Mesenchymal stem cell (in vitro differentiated cells and primary cell): Measurements from ENCODE around the gene GPR42.

Source experiments
- DNase-seq: peaks from one replicate; pipeline ENCODE4 v3.0.0-alpha.2; 2013
- H2AFZ ChIP-seq: one replicate; pipeline ENCODE4 v1.6.1; 2013; ENCODE audit warnings: low read depth, mild to moderate bottlenecking, control low read depth, inconsistent platforms, low read length, moderate library complexity
- H2AK5ac ChIP-seq: 2 replicates; pipeline ENCODE4 v1.6.1; 2013; ENCODE audit warnings: low read length, moderate library complexity, mild to moderate bottlenecking, inconsistent platforms; ENCODE audit not compliant: severe bottlenecking
- H2BK120ac ChIP-seq: one replicate; pipeline ENCODE4 v1.6.1; 2013; ENCODE audit warnings: low read depth, mild to moderate bottlenecking, inconsistent platforms, low read length, moderate library complexity
- H2BK12ac ChIP-seq, 2 experiments: one replicate each; pipeline ENCODE4 v1.6.1; 2013; ENCODE audit warnings: inconsistent platforms in 2 of 2, low read length in 2 of 2, mild to moderate bottlenecking in 2 of 2, moderate library complexity in 2 of 2, control low read depth in 1 of 2
- H2BK15ac ChIP-seq: one replicate; pipeline ENCODE4 v1.6.1; 2013; ENCODE audit warnings: mild to moderate bottlenecking, low read depth, inconsistent platforms; ENCODE audit not compliant: poor library complexity, severe bottlenecking
- H2BK5ac ChIP-seq: 2 replicates; pipeline ENCODE4 v1.6.1; 2013; ENCODE audit warnings: low read depth, mild to moderate bottlenecking, low read length, control low read depth, inconsistent platforms; ENCODE audit not compliant: poor library complexity, severe bottlenecking
- H3K14ac ChIP-seq, 2 experiments: one replicate each; pipeline ENCODE4 v1.6.1; 2013; ENCODE audit warnings: inconsistent platforms in 2 of 2, low read length in 2 of 2, control low read depth in 1 of 2, mild to moderate bottlenecking in 1 of 2, moderate library complexity in 1 of 2
- H3K18ac ChIP-seq, 2 experiments: one replicate each; pipeline ENCODE4 v1.6.1; 2013; ENCODE audit warnings: inconsistent platforms in 2 of 2, low read length in 2 of 2, control low read depth in 1 of 2, low read depth in 1 of 2, mild to moderate bottlenecking in 1 of 2
- H3K23ac ChIP-seq, 2 experiments: one replicate each; pipeline ENCODE4 v1.6.1; 2013; ENCODE audit warnings: inconsistent platforms in 2 of 2, low read length in 2 of 2, mild to moderate bottlenecking in 2 of 2, moderate library complexity in 2 of 2, control low read depth in 1 of 2
- H3K27ac ChIP-seq: 2 replicates; pipeline ENCODE4 v1.5.1; 2013; ENCODE audit warnings: mild to moderate bottlenecking, moderate library complexity, low read length, control low read depth, inconsistent platforms; ENCODE audit not compliant: poor library complexity, severe bottlenecking
- H3K27me3 ChIP-seq, 2 experiments: 2 replicates each; pipeline versions ENCODE4 v1.6.1 to v1.7.0; 2013; ENCODE audit warnings: low read length in 2 of 2, mild to moderate bottlenecking in 2 of 2, moderate library complexity in 2 of 2, control low read depth in 1 of 2, inconsistent platforms in 1 of 2; ENCODE audit not compliant: control insufficient read depth in 1 of 2, insufficient read depth in 1 of 2
- H3K36me3 ChIP-seq, 2 experiments: 2 replicates each; pipeline versions ENCODE4 v1.6.1 to v1.7.0; 2013; ENCODE audit warnings: low read length in 2 of 2, control low read depth in 1 of 2, inconsistent platforms in 1 of 2, low read depth in 1 of 2, mild to moderate bottlenecking in 1 of 2; ENCODE audit not compliant: insufficient read depth in 2 of 2, control insufficient read depth in 1 of 2
- H3K4ac ChIP-seq, 2 experiments: one replicate each; pipeline ENCODE4 v1.6.1; 2013; ENCODE audit warnings: inconsistent platforms in 2 of 2, low read length in 2 of 2, mild to moderate bottlenecking in 2 of 2, moderate library complexity in 2 of 2, control low read depth in 1 of 2, low read depth in 1 of 2
- H3K4me1 ChIP-seq: 2 replicates; pipeline ENCODE4 v1.6.1; 2013; ENCODE audit warnings: low read depth, low read length, control low read depth; ENCODE audit not compliant: control insufficient read depth, insufficient read depth
- H3K4me2 ChIP-seq: 2 replicates; pipeline ENCODE4 v1.6.1; 2013; ENCODE audit warnings: low read length, mild to moderate bottlenecking, inconsistent platforms; ENCODE audit not compliant: poor library complexity, severe bottlenecking
- H3K4me3 ChIP-seq, 2 experiments: 2 replicates each; pipeline versions ENCODE4 v1.5.1 to v1.7.0; 2013; ENCODE audit warnings: low read length in 2 of 2, mild to moderate bottlenecking in 2 of 2, control low read depth in 1 of 2, low read depth in 1 of 2; ENCODE audit not compliant: insufficient read depth in 1 of 2
- H3K79me1 ChIP-seq: replicated peaks from 2 replicates; pipeline ENCODE4 v1.6.1; 2013; ENCODE audit warnings: mild to moderate bottlenecking, control low read depth, low read length, inconsistent platforms; ENCODE audit not compliant: poor library complexity, severe bottlenecking
- H3K9ac ChIP-seq: 2 replicates; pipeline ENCODE4 v1.7.0; 2013; ENCODE audit warnings: mild to moderate bottlenecking, low read length, moderate library complexity
- H3K9me3 ChIP-seq: 2 replicates; pipeline ENCODE4 v1.7.0; 2013; ENCODE audit warnings: mild to moderate bottlenecking, low read length; ENCODE audit not compliant: control insufficient read depth
- H4K8ac ChIP-seq: one replicate; pipeline ENCODE4 v1.6.1; 2013; ENCODE audit warnings: inconsistent platforms, mild to moderate bottlenecking, low read length, moderate library complexity
- H4K91ac ChIP-seq: one replicate; pipeline ENCODE4 v1.6.1; 2013; ENCODE audit warnings: mild to moderate bottlenecking, low read length, inconsistent platforms
- WGBS: methylation state at CpG from one replicate; pipeline ENCODE4 v1.1.7; 2013; ENCODE audit warnings: mixed read lengths; 5-methylcytosine and 5-hydroxymethylcytosine counted together

The GPR42 gene

GRCh38 chr19:35397064-35397463 lies 26.2 kb downstream of the GPR42 start:
- 78% methylated on average over 6 of the region's 6 CpGs for WGBS
- H3K18ac ChIP-seq, result no peak overlapping the region
- no peaks in the 10 kb centered on the region for H3K4me1 ChIP-seq

GRCh38 chr19:35398570-35398969 lies 27.7 kb downstream of the GPR42 start:
- H3K27me3 ChIP-seq, result peaks cover 0 to 5% of the 10 kb centered on the region in 2 experiments
- no peak overlapping the region for H3K27ac ChIP-seq
- no peak overlapping the region for H2BK15ac ChIP-seq

More at GRCh38 chr19:35397064-35397463, 26.2 kb downstream of the GPR42 start:
- Histone ChIP-seq H2BK120ac (no peak overlapping the region), H2BK15ac (no peak overlapping the region), H4K8ac (no peak overlapping the region), H4K91ac (no peak overlapping the region), H3K9ac (no peak overlapping the region), H3K23ac (no peak overlapping the region), H3K4me2 (peak overlapping the region; percentile 4), H2AFZ (no peak overlapping the region), H3K27me3 (peaks cover 0 to 5% of the 10 kb centered on the region in 2 experiments), H3K36me3 (no peaks in the 10 kb centered on the region), H3K4me3 (no peak overlapping the region), H2BK5ac (no peak overlapping the region), H2AK5ac (no peak overlapping the region), H3K79me1 (no peaks in the 10 kb centered on the region), H3K27ac (no peak overlapping the region), H3K14ac (no peak overlapping the region), H3K9me3 (no peaks in the 10 kb centered on the region), H2BK12ac (no peak overlapping the region), H3K4ac (no peak overlapping the region)
- DNase-seq, result no peak

GRCh38 chr19:35399231-35399630 lies 28.4 kb downstream of the GPR42 start:
- H3K36me3 ChIP-seq, result no peaks in the 10 kb centered on the region
- no peak overlapping the region for H3K14ac ChIP-seq
- no peak overlapping the region for H3K18ac ChIP-seq
- H2BK120ac ChIP-seq, result no peak overlapping the region
- no peak overlapping the region for H2BK15ac ChIP-seq
- no peak overlapping the region for H2BK12ac ChIP-seq
- no peak overlapping the region for H2BK5ac ChIP-seq
- peaks cover 0 to 5% of the 10 kb centered on the region in 2 experiments for H3K27me3 ChIP-seq
- H4K91ac ChIP-seq, result no peak overlapping the region
- no peaks in the 10 kb centered on the region for H3K9me3 ChIP-seq
- peak; percentile 32 for DNase-seq
- 66% methylated on average over 4 of the region's 4 CpGs for WGBS
- no peak overlapping the region for H3K4ac ChIP-seq
- no peak overlapping the region for H3K23ac ChIP-seq
- H3K9ac ChIP-seq, result no peak overlapping the region
- no peak overlapping the region for H3K27ac ChIP-seq
- H3K79me1 ChIP-seq, result no peaks in the 10 kb centered on the region
- H4K8ac ChIP-seq, result no peak overlapping the region
- no peak overlapping the region for H3K4me2 ChIP-seq
- no peak overlapping the region for H2AFZ ChIP-seq
- no peak overlapping the region for H3K4me3 ChIP-seq
- no peak overlapping the region for H2AK5ac ChIP-seq
- H3K4me1 ChIP-seq, result no peaks in the 10 kb centered on the region

More at GRCh38 chr19:35398570-35398969, 27.7 kb downstream of the GPR42 start:
- Histone ChIP-seq H3K4me3 (no peak overlapping the region), H3K9me3 (no peaks in the 10 kb centered on the region), H3K18ac (no peak overlapping the region), H3K4me1 (no peaks in the 10 kb centered on the region), H2BK12ac (no peak overlapping the region), H3K4ac (no peak overlapping the region), H3K4me2 (no peak overlapping the region), H3K36me3 (no peaks in the 10 kb centered on the region), H2BK5ac (no peak overlapping the region), H2AK5ac (no peak overlapping the region), H2BK120ac (no peak overlapping the region), H3K79me1 (no peaks in the 10 kb centered on the region), H3K23ac (no peak overlapping the region), H4K8ac (no peak overlapping the region), H2AFZ (no peak overlapping the region), H4K91ac (no peak overlapping the region), H3K14ac (no peak overlapping the region), H3K9ac (no peak overlapping the region)
- DNase-seq, result no peak
- 86% methylated on average over 10 of the region's 12 CpGs for WGBS

GRCh38 chr19:35399948-35400772 lies 29.3 kb downstream of the GPR42 start:
- no peak overlapping the region for H4K8ac ChIP-seq
- 80% methylated on average over 9 of the region's 10 CpGs for WGBS
- no peak overlapping the region for H2BK15ac ChIP-seq

More at GRCh38 chr19:35399948-35400772, 29.3 kb downstream of the GPR42 start:
- Histone ChIP-seq H3K27ac (no peak overlapping the region), H3K79me1 (no peaks in the 10 kb centered on the region), H2AK5ac (no peak overlapping the region), H3K4ac (no peak overlapping the region), H3K36me3 (no peaks in the 10 kb centered on the region), H2BK5ac (no peak overlapping the region), H2BK12ac (no peak overlapping the region), H3K23ac (no peak overlapping the region), H3K4me3 (no peak overlapping the region), H3K18ac (no peak overlapping the region), H3K27me3 (peaks cover 0 to 5% of the 10 kb centered on the region in 2 experiments), H2AFZ (no peak overlapping the region), H2BK120ac (no peak overlapping the region), H3K4me1 (no peaks in the 10 kb centered on the region), H3K4me2 (no peak overlapping the region), H3K9ac (no peak overlapping the region), H4K91ac (peak overlapping the region; percentile 50), H3K14ac (no peak overlapping the region), H3K9me3 (no peaks in the 10 kb centered on the region)
- no peak for DNase-seq
